Activated CD4-positive, alpha-beta T cell treated with anti-CD3 and anti-CD28 coated beads, Interleukin-2, amount 50 U/mL, for 1 hour (primary cell): ENCODE measurements around the gene DVL1.
"Not testable (repeated sequence)": the region's sequence is repeated elsewhere in the genome, so short reads cannot be mapped to it uniquely, and the experiment has no call there.

Experiments
- DNase-seq: peaks from one replicate; pipeline ENCODE4 v3.0.0-alpha.2; 2020

The DVL1 gene

GRCh38 chr1:1373051-1373814 is 24.0 kb upstream of the DVL1 start:
- DNase-seq, result no peak

- peak; percentile 77 for DNase-seq
Measured at GRCh38 chr1:1371746-1372711, 22.8 kb upstream of the DVL1 start.

DNA sequence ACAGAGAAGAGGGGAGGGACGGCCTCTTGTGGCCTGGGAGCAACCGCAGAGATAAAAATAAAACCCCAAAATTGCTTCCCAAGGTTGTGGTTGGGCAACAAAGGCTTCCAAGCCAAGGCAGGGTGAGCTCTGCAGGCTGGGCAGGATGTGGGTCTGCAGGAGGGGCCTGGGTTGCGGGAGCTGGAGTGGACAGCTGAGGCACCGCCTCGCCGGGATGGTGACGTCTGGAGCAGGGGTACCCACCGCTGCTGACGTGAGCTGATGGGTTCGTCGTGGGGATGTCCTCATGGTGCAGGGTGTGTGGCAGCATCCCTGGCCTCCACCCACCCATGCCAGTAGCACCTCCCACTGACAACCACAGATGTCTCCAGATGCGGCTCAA is 22.1 kb upstream of the DVL1 start:
- DNase-seq, result peak; percentile 72

DNA sequence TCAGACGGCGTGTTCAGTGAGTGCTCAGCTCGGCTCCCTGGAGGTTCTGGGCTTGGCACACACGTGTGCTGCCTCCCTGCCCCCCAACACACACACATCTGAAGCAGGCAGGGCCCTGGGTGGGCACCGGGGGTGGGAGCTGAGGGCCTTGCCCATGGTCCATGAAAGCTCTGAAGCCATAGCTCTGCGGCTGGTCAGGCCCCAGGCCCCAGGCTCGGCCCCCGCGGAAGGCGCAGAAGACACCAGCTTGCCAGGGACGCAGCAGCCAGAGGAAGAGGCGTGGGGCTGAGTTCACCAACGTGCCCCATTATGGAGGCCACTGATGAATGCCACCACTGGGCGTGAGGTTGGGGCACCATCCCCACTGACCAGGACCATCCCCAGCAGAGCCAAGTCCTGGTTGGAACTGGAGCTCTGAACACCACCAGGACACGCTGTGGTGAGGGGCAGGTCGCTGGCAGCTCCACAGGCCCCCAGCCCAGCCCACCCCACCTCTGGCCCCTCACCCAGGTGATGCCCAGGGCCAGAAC is 21.6 kb upstream of the DVL1 start:
- DNase-seq, result no peak

- not testable (repeated sequence) for DNase-seq
Measured at GRCh38 chr1:1370094-1370493, 20.9 kb upstream of the DVL1 start.

GRCh38 chr1:1367315-1367714 is 18.1 kb upstream of the DVL1 start:
- DNase-seq, result no peak

GRCh38 chr1:1366699-1367066 is 17.5 kb upstream of the DVL1 start:
- DNase-seq, result no peak

DNA sequence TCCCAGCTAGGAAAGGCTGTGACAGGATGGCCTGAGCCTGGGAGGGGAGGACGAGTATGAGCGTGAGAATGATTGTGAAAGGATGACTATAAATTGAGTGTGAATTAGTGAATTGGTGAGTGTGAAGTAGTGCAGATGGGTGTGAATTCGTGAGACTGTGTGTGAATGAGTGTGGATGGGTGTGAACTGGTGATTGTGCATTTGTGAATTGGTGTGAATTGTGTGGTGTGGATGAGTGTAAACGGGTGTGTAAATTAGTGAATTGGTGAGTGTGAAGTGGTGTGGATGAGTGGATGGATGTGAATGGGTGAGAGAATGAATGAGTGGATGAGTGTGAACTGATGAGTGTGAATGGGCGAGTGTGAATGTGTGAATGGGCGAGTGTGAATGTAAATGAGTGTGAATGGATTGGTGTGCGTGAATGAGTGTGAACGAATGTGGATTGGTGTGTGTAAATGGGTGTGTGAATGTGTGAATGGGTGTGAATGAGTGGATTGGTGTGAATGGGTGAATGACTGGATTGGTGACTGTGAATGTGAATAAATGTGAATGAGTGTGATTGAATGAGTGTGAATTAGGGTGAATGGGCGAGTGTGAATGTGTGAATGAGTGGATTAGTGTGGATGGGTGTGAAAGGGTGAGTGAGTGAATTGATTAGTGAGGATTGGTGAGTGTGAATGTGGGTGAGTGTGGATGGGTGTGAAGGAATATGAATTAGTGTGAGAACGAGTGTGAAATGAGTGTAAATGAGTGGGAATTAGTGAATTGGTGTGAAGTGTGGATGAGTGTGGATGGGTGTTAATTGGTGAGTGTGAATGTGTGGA is 16.9 kb upstream of the DVL1 start:
- DNase-seq, result no peak

DNA sequence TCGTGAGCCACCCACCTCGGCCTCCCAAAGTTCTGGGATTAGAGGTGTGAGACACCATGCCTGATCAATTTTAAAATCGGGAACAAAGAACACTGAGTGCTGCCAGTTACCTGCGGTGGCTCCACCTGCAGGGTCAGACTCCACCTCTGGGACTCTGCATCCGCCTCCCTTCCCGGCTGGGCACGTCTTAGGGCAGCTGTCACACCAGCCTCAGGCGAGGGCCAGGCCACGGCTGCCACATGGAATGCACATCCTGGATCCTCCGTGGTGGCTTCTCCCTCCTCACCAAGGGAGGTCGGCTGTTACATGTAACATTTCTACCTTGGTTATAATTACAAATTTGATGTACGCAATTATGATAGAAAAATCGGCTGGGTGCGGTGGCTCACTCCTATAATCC is 15.0 kb upstream of the DVL1 start:
- no peak for DNase-seq

- no peak for DNase-seq
Measured at GRCh38 chr1:1361982-1362423, 12.8 kb upstream of the DVL1 start.

DNA sequence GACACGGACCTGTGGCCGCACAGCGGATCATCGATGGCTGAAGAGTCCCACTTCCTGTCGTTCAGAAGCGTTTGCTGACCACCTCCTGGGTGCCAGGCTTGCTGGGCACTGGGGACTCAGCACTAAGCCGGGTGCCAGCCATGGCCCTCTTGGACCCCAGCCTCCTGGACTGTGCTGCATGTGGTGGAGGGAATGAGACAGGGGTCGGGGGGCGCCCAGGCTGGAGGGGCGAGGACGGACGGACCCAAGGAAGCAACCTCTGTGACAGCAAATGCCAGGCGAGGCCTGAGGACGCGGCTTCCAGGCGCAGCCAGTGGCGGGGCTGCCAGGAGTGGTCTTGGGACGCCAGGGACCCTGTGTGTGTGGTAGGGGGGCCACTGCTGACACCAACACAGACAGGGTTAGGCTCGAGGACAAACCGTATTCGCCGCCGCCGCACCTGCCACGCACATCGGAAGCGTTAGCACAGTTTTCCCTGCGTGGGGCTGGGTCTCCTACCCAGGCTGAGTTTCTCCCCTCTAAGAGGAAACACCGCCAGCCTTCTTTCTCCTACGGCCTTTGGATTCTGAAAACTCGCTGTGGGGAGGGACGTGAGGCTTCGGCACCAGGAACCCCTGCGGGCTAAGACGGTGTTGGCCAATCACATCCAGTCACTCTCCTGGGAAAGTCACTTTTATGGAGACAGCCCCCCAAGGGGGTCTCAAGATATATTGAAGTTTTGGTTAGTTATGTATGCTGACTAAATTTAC is 12.2 kb upstream of the DVL1 start:
- DNase-seq, result no peak

- DNase-seq, result no peak
Measured at GRCh38 chr1:1360506-1361169, 11.4 kb upstream of the DVL1 start.

DNA sequence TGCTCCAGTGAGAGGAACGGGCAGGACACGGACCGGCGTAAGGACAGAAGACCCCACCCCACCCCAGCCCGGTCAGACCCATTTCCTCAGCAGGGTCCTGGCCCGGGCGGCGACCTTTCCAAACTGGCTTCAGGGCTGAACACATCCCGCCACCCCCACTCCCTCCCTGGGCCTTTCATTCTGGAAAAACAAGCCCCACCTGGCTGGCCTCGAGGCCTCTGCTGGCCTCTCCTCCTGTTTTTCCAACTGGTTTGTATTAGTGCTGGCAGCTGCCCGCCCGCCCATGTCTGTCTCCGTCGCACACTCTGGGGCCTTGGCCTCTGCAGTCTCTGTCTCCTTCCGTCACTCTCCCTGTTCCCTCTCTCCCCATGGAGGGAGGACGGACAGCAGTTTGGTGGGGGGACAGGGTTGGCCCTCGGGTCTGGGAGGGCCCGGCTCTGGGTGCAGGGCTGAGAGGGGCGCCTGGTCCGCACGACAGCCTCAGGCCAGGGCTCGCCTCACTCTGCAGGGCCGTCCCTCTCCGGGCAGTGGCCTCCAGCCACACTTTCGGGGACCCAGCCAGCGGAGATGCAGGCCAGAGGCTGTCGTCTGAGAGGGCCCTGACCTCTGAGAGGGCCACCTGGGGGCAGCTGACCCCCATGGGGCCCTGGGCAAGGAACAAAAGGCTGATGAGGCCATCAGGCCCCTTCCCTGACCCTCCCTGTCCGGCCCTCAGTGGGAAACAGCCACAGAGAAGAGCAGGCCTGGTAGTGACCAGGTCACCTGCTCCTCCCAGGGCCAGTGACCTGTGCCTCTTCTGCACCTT is 10.6 kb upstream of the DVL1 start:
- no peak for DNase-seq

GRCh38 chr1:1359308-1359663 is 10.1 kb upstream of the DVL1 start:
- no peak for DNase-seq

GRCh38 chr1:1358433-1359271 is 9.4 kb upstream of the DVL1 start, which contains the start of gene MXRA8:
MXRA8 (minus strand) TSS chr1:1358555; CDS start chr1:1358504, 51 bp downstream.
- DNase-seq, result no peak

DNA sequence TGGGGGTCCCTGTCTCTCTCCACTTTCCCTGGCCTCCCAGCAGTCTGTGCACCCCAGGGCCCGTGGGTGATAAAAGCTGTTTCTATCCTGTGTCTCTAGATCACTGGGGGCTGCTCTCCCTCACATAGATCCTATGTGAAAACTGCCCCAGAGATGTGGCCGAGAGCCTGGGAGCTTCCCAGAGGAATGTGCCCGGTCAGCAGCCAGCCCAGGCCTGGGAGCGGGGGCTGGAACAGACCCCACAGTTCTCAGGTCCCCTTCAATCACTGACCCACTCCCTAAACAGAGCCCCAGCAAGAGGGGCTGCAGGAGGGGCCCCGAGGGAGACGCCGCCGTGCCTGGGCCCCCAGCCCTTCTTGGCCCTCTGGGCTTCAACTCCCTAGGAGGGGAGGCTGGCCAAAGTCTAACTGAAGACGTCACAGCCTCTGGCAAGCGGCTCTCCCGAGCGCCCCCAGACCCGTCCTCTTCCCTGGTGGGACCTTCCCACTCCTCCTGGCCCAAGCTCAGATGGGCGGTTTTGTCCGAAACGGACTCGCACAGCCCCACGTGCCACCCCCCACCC is 8.7 kb upstream of the DVL1 start:
- DNase-seq, result no peak

DNA sequence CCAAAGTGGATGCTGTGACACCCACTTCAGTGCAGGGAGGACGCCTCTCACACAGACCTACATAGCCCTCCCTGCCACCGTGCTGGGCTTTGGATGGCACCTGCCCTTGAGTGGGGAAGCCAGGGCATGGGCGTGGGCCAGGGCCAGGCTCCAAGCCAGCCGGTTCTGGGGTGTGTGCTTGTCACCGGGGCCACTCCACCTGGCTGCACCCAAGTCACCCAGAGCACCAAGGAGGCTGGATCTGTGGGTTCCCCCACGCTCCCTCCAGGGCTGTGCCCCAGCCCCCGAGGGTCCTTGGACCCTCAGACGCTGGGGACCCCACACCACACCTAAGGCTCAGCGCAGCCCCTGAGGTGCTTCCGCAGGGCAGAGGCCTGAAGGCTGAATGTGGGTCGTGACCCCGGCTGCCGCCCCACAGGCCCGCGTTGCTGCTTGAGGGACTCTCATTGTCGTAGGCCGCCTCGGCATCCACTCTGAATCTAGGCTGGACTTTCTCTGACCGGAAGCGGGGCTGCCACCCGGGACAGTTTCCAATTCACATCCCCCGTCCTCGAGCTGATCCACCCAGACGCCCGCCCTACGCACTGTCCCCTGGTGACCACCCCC is 7.7 kb upstream of the DVL1 start:
- no peak for DNase-seq

- no peak for DNase-seq
Measured at GRCh38 chr1:1356166-1356795, 7.1 kb upstream of the DVL1 start.
